GM12865 (cell line): ENCODE data around the gene NXPH3.

ENCODE experiments used
- DNase-seq: peaks from one replicate; pipeline ENCODE4 v3.0.0; 2010; ENCODE audit warnings: low read depth
- H3K4me3 ChIP-seq: 2 replicates; pipeline ENCODE4 v1.5.1; 2011; ENCODE audit warnings: mild to moderate bottlenecking, low read depth, low read length, control low read depth
- CTCF ChIP-seq: IDR thresholded peaks from 2 replicates; pipeline ENCODE4 v1.5.1; 2011; ENCODE audit warnings: low read length, control low read depth, low read depth, inconsistent platforms; ENCODE audit not compliant: insufficient read depth; ENCODE audit errors: missing control alignments

The NXPH3 gene

GRCh38 chr17:49629447-49629846, 53.8 kb downstream of the NXPH3 start:
- H3K4me3 ChIP-seq: no peak overlapping the region
- no peak for TF ChIP-seq CTCF
- DNase-seq: no peak

- no peak overlapping the region for H3K4me3 ChIP-seq
- TF ChIP-seq CTCF: no peak
- no peak for DNase-seq
Measured at GRCh38 chr17:49630113-49630900, 54.6 kb downstream of the NXPH3 start.

GRCh38 chr17:49631496-49631895, 55.8 kb downstream of the NXPH3 start:
- no peak for DNase-seq
- no peak for TF ChIP-seq CTCF
- H3K4me3 ChIP-seq: no peak overlapping the region
